ENCODE results near the gene TNFRSF1A.

Gene TNFRSF1A

GRCh38 chr12:6341417-6342139 is at the start of gene TNFRSF1A:
Gene TNFRSF1A, minus strand, starts transcription at chr12:6342076. Its CDS starts 262 bp downstream, at chr12:6341814.
- peak within 1 kb of the TSS; percentile 87 for H3K4me3 ChIP-seq (ENCODE audit: low read depth, low read length)
- TF ChIP-seq, protein P1, sequence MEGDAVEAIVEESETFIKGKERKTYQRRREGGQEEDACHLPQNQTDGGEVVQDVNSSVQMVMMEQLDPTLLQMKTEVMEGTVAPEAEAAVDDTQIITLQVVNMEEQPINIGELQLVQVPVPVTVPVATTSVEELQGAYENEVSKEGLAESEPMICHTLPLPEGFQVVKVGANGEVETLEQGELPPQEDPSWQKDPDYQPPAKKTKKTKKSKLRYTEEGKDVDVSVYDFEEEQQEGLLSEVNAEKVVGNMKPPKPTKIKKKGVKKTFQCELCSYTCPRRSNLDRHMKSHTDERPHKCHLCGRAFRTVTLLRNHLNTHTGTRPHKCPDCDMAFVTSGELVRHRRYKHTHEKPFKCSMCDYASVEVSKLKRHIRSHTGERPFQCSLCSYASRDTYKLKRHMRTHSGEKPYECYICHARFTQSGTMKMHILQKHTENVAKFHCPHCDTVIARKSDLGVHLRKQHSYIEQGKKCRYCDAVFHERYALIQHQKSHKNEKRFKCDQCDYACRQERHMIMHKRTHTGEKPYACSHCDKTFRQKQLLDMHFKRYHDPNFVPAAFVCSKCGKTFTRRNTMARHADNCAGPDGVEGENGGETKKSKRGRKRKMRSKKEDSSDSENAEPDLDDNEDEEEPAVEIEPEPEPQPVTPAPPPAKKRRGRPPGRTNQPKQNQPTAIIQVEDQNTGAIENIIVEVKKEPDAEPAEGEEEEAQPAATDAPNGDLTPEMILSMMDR (IDR thresholded peaks at IDR 0.05; ENCODE audit: borderline replicate concordance, insufficient read depth, low read depth, low read length), result no peak

DNA sequence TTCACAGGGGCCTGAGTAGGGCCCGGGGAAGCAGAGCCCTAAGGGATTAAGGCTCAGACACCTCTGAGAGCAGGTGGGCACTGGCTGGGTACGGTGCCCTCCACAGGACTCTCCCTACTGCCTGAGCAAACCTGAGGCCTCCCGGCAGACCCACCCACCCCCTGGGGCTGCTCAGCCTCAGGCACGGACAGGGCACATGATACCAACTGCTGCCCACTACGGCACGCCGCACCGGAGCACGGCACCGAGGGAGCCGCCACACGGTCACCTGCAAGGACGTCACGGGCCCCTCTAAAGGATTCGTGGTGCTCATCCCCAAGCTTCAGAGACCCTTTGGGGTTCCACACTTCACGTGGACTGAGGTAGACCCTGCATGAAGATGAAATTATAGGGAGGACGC is 49.1 kb upstream of the TNFRSF1A start:
- H3K4me3 ChIP-seq (ENCODE audit: low read depth, low read length), result no peak overlapping the region
- TF ChIP-seq, protein P1 (IDR thresholded peaks at IDR 0.05; ENCODE audit: borderline replicate concordance, insufficient read depth, low read depth, low read length), result no peak

GRCh38 chr12:6390084-6390799 is 48.4 kb upstream of the TNFRSF1A start:
- H3K4me3 ChIP-seq (ENCODE audit: low read depth, low read length), result no peak overlapping the region
- TF ChIP-seq, protein P1 (IDR thresholded peaks at IDR 0.05; ENCODE audit: borderline replicate concordance, insufficient read depth, low read depth, low read length), result no peak

DNA sequence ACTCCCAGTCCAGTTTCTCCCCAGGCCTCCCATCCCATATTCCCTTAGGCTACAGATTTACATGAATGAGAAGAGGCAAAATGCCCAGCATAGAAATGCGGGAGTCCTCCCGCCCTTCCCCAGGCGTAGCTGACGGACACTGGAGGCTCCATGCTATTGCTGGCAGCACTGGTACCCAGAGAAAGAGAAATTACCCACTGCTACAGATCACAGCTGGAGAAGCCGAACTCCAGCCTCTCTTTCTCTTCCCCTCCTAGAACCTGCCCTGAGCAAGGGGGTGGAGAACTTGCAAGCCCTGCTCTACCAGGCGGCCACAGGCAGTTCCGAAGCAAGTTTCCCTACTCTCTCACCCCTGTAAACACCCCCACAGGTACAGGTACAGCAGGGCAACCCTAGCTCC is 45.7 kb upstream of the TNFRSF1A start:
- no peak overlapping the region for H3K4me3 ChIP-seq (ENCODE audit: low read depth, low read length)
- TF ChIP-seq, protein P1 (IDR thresholded peaks at IDR 0.05; ENCODE audit: borderline replicate concordance, insufficient read depth, low read depth, low read length), result no peak

GRCh38 chr12:6386491-6386890 is 44.6 kb upstream of the TNFRSF1A start:
- TF ChIP-seq, protein P1 (IDR thresholded peaks at IDR 0.05; ENCODE audit: borderline replicate concordance, insufficient read depth, low read depth, low read length), result no peak
- no peak overlapping the region for H3K4me3 ChIP-seq (ENCODE audit: low read depth, low read length)

GRCh38 chr12:6386038-6386437 is 44.2 kb upstream of the TNFRSF1A start:
- no peak overlapping the region for H3K4me3 ChIP-seq (ENCODE audit: low read depth, low read length)
- TF ChIP-seq, protein P1 (IDR thresholded peaks at IDR 0.05; ENCODE audit: borderline replicate concordance, insufficient read depth, low read depth, low read length), result no peak

All from GM12875 (cell line).